Measurements from ENCODE around the gene PAH.

Gene PAH

GRCh38 chr12:102799229-102799628 is 117.8 kb downstream of the PAH start:
- no peaks in the 10 kb centered on the region for H3K79me2 ChIP-seq
- H3K36me3 ChIP-seq (ENCODE audit: control insufficient read depth, insufficient read depth, low read length) = no peaks in the 10 kb centered on the region
- H3K9me3 ChIP-seq (ENCODE audit: control insufficient read depth, low read length) = no peaks in the 10 kb centered on the region
- H3K27me3 ChIP-seq (ENCODE audit: control insufficient read depth, insufficient read depth, low read length) = no peaks in the 10 kb centered on the region
- H3K9ac ChIP-seq = no peak overlapping the region
- H3K27ac ChIP-seq = no peak overlapping the region
- H3K4me2 ChIP-seq (ENCODE audit: low read length) = no peak overlapping the region
- no peak for TF ChIP-seq CTCF (IDR thresholded peaks at IDR 0.05)
- H3K4me3 ChIP-seq (ENCODE audit: low read depth, low read length) = no peak overlapping the region
- H3K4me1 ChIP-seq = no peaks in the 10 kb centered on the region
- no peak overlapping the region for H2AFZ ChIP-seq

- no peak overlapping the region for H2AFZ ChIP-seq
- H3K36me3 ChIP-seq (ENCODE audit: control insufficient read depth, insufficient read depth, low read length) = no peaks in the 10 kb centered on the region
- H3K9ac ChIP-seq = no peak overlapping the region
- no peak overlapping the region for H3K27ac ChIP-seq
- no peaks in the 10 kb centered on the region for H3K79me2 ChIP-seq
- H3K4me1 ChIP-seq = no peaks in the 10 kb centered on the region
- no peak overlapping the region for H3K4me2 ChIP-seq (ENCODE audit: low read length)
- no peaks in the 10 kb centered on the region for H3K27me3 ChIP-seq (ENCODE audit: control insufficient read depth, insufficient read depth, low read length)
- H3K4me3 ChIP-seq (ENCODE audit: low read depth, low read length) = no peak overlapping the region
- H3K9me3 ChIP-seq (ENCODE audit: control insufficient read depth, low read length) = no peaks in the 10 kb centered on the region
- no peak for TF ChIP-seq CTCF (IDR thresholded peaks at IDR 0.05)
Observed at GRCh38 chr12:102797528-102797927, 119.5 kb downstream of the PAH start.

- no peak for TF ChIP-seq CTCF (IDR thresholded peaks at IDR 0.05)
- Histone ChIP-seq H3K4me1 (no peaks in the 10 kb centered on the region), H2AFZ (no peak overlapping the region), H3K4me3 (ENCODE audit: low read depth, low read length) (no peak overlapping the region), H3K9me3 (ENCODE audit: control insufficient read depth, low read length) (no peaks in the 10 kb centered on the region), H3K36me3 (ENCODE audit: control insufficient read depth, insufficient read depth, low read length) (no peaks in the 10 kb centered on the region), H3K27ac (no peak overlapping the region), H3K4me2 (ENCODE audit: low read length) (no peak overlapping the region), H3K27me3 (ENCODE audit: control insufficient read depth, insufficient read depth, low read length) (no peaks in the 10 kb centered on the region), H3K79me2 (no peaks in the 10 kb centered on the region), H3K9ac (no peak overlapping the region)
Observed at GRCh38 chr12:102793921-102794320, 123.1 kb downstream of the PAH start.

All from parathyroid adenoma (tissue), 2 donors.